Prostate gland (tissue), 2 donors: ENCODE results near the gene SUMF1. TPM values are rescaled to one million over a fixed set of nuclear protein-coding genes. Genes with fewer than 3 reads are reported as not detected.

ENCODE experiments used
- DNase-seq: peaks from one replicate; pipeline ENCODE4 v3.0.0-alpha.2; 2019; ENCODE audit warnings: low spot score
- H3K27ac ChIP-seq, 2 donors: fragments of 200-600 bp; sonication (generic); 2 replicates each; pipeline ENCODE4 v1.5.1; 2017 to 2019
- H3K27me3 ChIP-seq: fragments of 200-600 bp; sonication (generic); replicated peaks from 2 replicates; pipeline ENCODE4 v1.5.1; 2019; ENCODE audit not compliant: insufficient read depth
- H3K36me3 ChIP-seq, 2 donors: fragments of 200-600 bp; sonication (generic); 1 replicate in 1 of 2; 2 replicates in 1 of 2; pipeline versions ENCODE4 v1.5.1 to v1.8.1; 2017 to 2019
- H3K4me1 ChIP-seq: fragments of 200-600 bp; sonication (generic); replicated peaks from 2 replicates; pipeline ENCODE4 v1.5.1; 2019
- H3K4me3 ChIP-seq, 2 donors: fragments of 200-600 bp; sonication (generic); 2 replicates each; pipeline ENCODE4 v1.5.1; 2017 to 2019
- H3K9me3 ChIP-seq: fragments of 200-600 bp; sonication (generic); 2 replicates; pipeline ENCODE4 v1.5.1; 2017
- POLR2A ChIP-seq: fragments of 450-650 bp; IDR thresholded peaks from one replicate; pipeline ENCODE4 v1.6.1; 2016; ENCODE audit warnings: antibody characterized with exemption, mild to moderate bottlenecking
- POLR2AphosphoS5 ChIP-seq: sonication (generic); formaldehyde crosslinking; IDR thresholded peaks from one replicate; pipeline ENCODE4 v1.6.1; 2017; ENCODE audit warnings: antibody characterized with exemption
- WGBS: methylation state at CpG from one replicate; pipeline ENCODE4 v1.1.5; 2018; 5-methylcytosine and 5-hydroxymethylcytosine counted together
- intact Hi-C: fragments of 100-400 bp; cut with DNase I; formaldehyde crosslinking; loops from one replicate; pipeline ENCODE4 v1.14.2; 2022
- total RNA-seq, 2 donors: library from RNA; depleted of rRNA; stranded (reverse); fragments of >200 nt; gene quantifications; one replicate each; pipeline ENCODE4 v1.1.0, GENCODE V29; 2016
- TF ChIP-seq, protein P1 (sequence below), 4 experiments: fragments of 200-600 bp in 2 of 4; fragments of 450-650 bp in 2 of 4; sonication (generic) in 2 of 4; IDR thresholded peaks; 1 replicate in 3 of 4; 2 replicates in 1 of 4; pipeline ENCODE4 v1.5.1; 2016 to 2019; ENCODE audit warnings: antibody characterized with exemption in 4 of 4, mild to moderate bottlenecking in 2 of 4, moderate library complexity in 2 of 4

SUMF1 gene
- total RNA-seq, 2 donors from 2014 or later: 58.5 to 59.1 TPM

DNA sequence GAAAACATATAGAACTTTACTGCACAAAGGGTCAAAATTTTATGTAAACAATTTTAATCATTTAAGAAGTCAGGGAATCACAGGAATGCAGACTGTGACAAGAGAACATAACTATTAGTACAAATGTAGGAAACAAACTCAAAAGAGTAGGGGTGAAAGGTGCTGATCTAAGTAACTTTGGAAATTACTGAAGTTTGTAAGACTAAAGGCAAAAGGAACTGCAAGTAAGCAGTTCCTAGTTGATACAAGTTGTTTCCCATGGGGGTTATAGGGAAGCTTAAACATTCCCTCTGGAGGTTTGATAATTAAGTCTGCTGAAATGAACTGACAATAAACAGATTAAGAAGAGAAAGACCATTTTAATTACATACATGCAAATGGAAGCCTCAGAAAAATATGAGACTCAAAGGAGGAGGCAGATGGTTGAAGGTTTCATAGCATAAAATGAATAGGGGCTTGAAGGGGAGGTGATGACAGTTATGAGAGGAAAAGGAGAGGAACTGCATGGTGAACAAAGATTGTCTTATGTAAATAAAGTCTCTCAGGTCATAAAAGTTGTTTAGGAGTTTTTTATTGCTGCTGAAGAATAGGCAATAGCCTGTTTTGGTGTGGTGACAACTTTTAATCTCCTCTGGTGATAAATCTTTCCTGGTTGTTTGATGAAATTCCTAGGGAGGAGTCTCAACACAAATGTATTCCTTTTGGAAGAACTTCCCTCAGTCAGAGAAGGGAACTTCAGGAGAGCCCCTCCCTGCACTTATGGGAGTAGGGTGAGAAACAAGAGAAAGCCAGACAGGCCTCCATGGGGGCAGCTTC is 146.8 kb downstream of the SUMF1 start:
- Histone ChIP-seq H3K4me3 (no peak overlapping the region), H3K9me3 (no peaks in the 10 kb centered on the region), H3K27me3 (no peaks in the 10 kb centered on the region), H3K27ac (peak overlapping the region; percentile 44), H3K4me1 (peaks cover 5% of the 10 kb centered on the region), H3K36me3 (no peaks in the 10 kb centered on the region)
- TF ChIP-seq POLR2A (no peak), POLR2AphosphoS5 (peak; percentile 40)
- DNase-seq: no peak
- intact Hi-C loops: no loop called here

DNA sequence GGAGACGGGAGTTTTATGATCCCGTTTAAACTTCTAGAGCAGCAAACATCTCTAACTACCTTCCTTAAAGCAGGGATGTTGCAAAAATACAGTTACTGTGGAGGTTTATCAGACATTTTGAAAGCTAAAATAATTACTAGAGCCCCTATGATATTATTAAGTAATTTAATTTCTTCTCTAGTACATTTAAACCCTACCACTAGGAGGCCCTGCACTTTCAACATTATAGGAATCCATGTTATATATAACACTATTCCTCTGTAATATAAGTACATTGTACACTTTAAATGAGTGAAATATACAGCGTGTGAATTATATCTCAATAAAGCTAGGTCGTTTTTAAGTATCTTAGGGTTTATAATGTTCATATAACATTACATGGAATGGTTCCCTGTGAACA is 152.4 kb downstream of the SUMF1 start:
- Histone ChIP-seq H3K27ac (no peak overlapping the region), H3K4me3 (no peak overlapping the region), H3K9me3 (no peaks in the 10 kb centered on the region), H3K4me1 (peaks cover 7% of the 10 kb centered on the region), H3K36me3 (no peaks in the 10 kb centered on the region), H3K27me3 (no peaks in the 10 kb centered on the region)
- WGBS: 61% methylated on average over 4 of the region's 4 CpGs
- intact Hi-C loops: no loop called here
- TF ChIP-seq POLR2AphosphoS5: no peak
- TF ChIP-seq, protein P1, sequence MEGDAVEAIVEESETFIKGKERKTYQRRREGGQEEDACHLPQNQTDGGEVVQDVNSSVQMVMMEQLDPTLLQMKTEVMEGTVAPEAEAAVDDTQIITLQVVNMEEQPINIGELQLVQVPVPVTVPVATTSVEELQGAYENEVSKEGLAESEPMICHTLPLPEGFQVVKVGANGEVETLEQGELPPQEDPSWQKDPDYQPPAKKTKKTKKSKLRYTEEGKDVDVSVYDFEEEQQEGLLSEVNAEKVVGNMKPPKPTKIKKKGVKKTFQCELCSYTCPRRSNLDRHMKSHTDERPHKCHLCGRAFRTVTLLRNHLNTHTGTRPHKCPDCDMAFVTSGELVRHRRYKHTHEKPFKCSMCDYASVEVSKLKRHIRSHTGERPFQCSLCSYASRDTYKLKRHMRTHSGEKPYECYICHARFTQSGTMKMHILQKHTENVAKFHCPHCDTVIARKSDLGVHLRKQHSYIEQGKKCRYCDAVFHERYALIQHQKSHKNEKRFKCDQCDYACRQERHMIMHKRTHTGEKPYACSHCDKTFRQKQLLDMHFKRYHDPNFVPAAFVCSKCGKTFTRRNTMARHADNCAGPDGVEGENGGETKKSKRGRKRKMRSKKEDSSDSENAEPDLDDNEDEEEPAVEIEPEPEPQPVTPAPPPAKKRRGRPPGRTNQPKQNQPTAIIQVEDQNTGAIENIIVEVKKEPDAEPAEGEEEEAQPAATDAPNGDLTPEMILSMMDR (IDR thresholded peaks at IDR 0.05): peak in 3 of 4 experiments; percentile 16 to 27 (median 20)
- DNase-seq: no peak

DNA sequence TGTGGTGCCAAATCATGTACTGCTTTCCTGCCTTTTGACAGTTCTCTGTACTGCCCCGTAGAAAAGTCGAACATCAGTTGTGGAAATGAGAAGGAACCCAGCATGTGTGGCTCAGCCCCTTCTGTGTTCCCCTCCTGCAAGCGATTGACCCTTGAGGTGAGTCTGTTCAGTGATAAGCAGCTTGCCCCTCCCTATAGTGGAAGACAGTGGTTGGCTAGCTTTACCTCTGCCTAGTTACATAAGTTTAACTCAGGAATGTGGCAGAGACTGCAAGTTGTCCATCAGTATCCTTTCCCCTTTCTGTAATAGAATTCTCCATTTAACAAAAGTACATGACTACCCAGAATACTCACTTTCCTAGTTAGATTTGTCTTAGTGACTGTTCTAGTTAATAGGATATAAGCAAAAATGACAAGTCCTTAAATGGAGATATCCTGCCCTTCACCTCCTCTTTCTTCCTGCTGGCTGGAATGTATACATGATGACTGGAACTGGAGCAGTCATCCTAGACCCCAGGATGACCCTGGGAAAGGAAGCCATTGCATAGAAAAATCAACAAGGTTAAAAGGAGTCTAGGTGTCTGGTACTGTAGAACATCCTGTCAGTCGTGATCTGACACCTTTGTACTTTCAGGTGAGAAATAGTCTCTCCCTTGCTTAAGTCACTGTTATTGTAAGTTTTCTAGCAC is 153.3 kb downstream of the SUMF1 start:
- no peak for DNase-seq
- 84% methylated on average over 4 of the region's 4 CpGs for WGBS
- H3K27me3 ChIP-seq: no peaks in the 10 kb centered on the region
- no peak overlapping the region for H3K4me3 ChIP-seq
- TF ChIP-seq POLR2AphosphoS5 (no peak), POLR2A (no peak)
- TF ChIP-seq, protein P1 (IDR thresholded peaks at IDR 0.05): no peak
- H3K9me3 ChIP-seq: no peaks in the 10 kb centered on the region
- H3K27ac ChIP-seq: no peak overlapping the region
- intact Hi-C loops: no loop called here
- H3K4me1 ChIP-seq: peaks cover 7% of the 10 kb centered on the region
- no peaks in the 10 kb centered on the region for H3K36me3 ChIP-seq

DNA sequence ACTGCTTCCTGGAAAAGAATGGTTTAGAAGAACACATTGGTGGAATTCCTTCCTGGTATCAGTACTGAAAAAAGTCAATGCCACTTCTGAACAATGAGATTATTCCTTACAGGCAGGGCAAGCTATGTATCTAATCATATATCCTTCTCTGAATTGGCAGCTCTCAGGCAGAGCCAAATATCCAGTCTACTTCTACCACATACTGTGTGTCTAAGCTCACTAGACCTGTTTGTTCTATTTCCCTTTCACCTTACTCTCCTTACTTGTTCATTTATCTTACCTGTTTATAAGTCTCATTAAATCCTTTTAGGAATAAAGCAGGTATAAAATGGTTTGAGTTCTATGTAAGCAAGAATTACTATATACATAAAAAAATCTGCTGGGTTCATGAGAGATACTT is 155.6 kb downstream of the SUMF1 start:
- Histone ChIP-seq H3K9me3 (no peaks in the 10 kb centered on the region), H3K4me3 (no peak overlapping the region), H3K27me3 (no peaks in the 10 kb centered on the region), H3K27ac (peak overlapping the region; percentile 40 to 50), H3K36me3 (no peaks in the 10 kb centered on the region), H3K4me1 (peaks cover 11% of the 10 kb centered on the region)
- TF ChIP-seq POLR2AphosphoS5: peak; percentile 68
- TF ChIP-seq POLR2A: no peak
- intact Hi-C loops: no loop called here
- peak; percentile 48 for DNase-seq

Other genes starting within 250 kb of the SUMF1 start
- gene SETMAR, start 163.9 kb downstream of the SUMF1 start, total RNA-seq: 10 to 100 TPM; 39.8 to 42.8 TPM
- 100 to 1,000 TPM in 1 of 2 donors, 10 to 100 TPM in 1; 80.0 to 126 TPM for gene ITPR1, start 26.1 kb upstream of the SUMF1 start, total RNA-seq